NCI-H82 (cell line): ENCODE data around the gene MAN2B1.
A peak's percentile ranks its signal among the peaks of the same experiment; 100 is the strongest.

Experiments
- DNase-seq: peaks from one replicate; lab custom pipeline; 2025; lab: John Stamatoyannopoulos, UW

MAN2B1 gene

GRCh38 chr19:12611361-12611699, 55.2 kb downstream of the MAN2B1 start:
- DNase-seq, result peak; percentile 95

- peak; percentile 100 for DNase-seq
Measured at GRCh38 chr19:12610540-12611360, 55.8 kb downstream of the MAN2B1 start, which contains the start of the genes ZNF490 and ZNF791. TSS of gene ZNF490 (minus strand) at chr19:12610813. CDS start at chr19:12610680, 133 bp downstream. TSS of gene ZNF791 (plus strand) at chr19:12610920. CDS start at chr19:12611080, 160 bp downstream.

GRCh38 chr19:12607631-12608030, 58.9 kb downstream of the MAN2B1 start:
- no peak for DNase-seq

GRCh38 chr19:12606796-12607195, 59.7 kb downstream of the MAN2B1 start:
- DNase-seq, result no peak

GRCh38 chr19:12603714-12604113, 62.8 kb downstream of the MAN2B1 start:
- DNase-seq, result no peak

- no peak for DNase-seq
Measured at GRCh38 chr19:12597594-12597993, 68.9 kb downstream of the MAN2B1 start.

GRCh38 chr19:12596927-12597548, 69.5 kb downstream of the MAN2B1 start:
- DNase-seq, result no peak
